Smooth muscle cell (in vitro differentiated cells): ENCODE data around the gene TTR. TPM values are rescaled to one million over a fixed set of nuclear protein-coding genes. Genes with fewer than 3 reads are reported as not detected.
A peak's percentile ranks its signal among the peaks of the same experiment; 100 is the strongest.

Experiments used
- DNase-seq: peaks from one replicate; lab custom pipeline; 2025; ENCODE audit not compliant: unreplicated experiment; lab: John Stamatoyannopoulos, UW
- H2AFZ ChIP-seq: fragments of 200-600 bp; sonication (generic); 2 replicates; pipeline ENCODE4 v1.6.0; 2016; ENCODE audit warnings: antibody characterized with exemption, low read depth, mild to moderate bottlenecking
- H3F3A ChIP-seq: fragments of 200-600 bp; sonication (generic); 2 replicates; pipeline ENCODE4 v1.6.0; 2017; ENCODE audit warnings: antibody characterized with exemption, low read depth
- H3K27ac ChIP-seq: fragments of 200-600 bp; sonication (generic); 2 replicates; pipeline ENCODE4 v1.5.1; 2016; ENCODE audit warnings: low read depth, mild to moderate bottlenecking
- H3K27me3 ChIP-seq: fragments of 200-600 bp; sonication (generic); 2 replicates; pipeline ENCODE4 v1.6.1; 2016; ENCODE audit warnings: low read depth, mild to moderate bottlenecking
- H3K36me3 ChIP-seq: fragments of 200-600 bp; sonication (generic); 2 replicates; pipeline ENCODE4 v1.5.1; 2016; ENCODE audit warnings: low read depth
- H3K4me1 ChIP-seq: fragments of 200-600 bp; sonication (generic); 2 replicates; pipeline ENCODE4 v1.5.1; 2016; ENCODE audit warnings: low read depth
- H3K4me2 ChIP-seq: fragments of 200-600 bp; sonication (generic); 2 replicates; pipeline ENCODE4 v1.6.0; 2016; ENCODE audit warnings: mild to moderate bottlenecking
- H3K4me3 ChIP-seq: fragments of 200-600 bp; sonication (generic); 2 replicates; pipeline ENCODE4 v1.5.1; 2016; ENCODE audit warnings: mild to moderate bottlenecking
- H3K79me2 ChIP-seq: fragments of 200-600 bp; sonication (generic); 2 replicates; pipeline ENCODE4 v1.6.0; 2016; ENCODE audit warnings: low read depth, mild to moderate bottlenecking
- H3K9ac ChIP-seq: fragments of 200-600 bp; sonication (generic); 2 replicates; pipeline ENCODE4 v1.6.0; 2016; ENCODE audit warnings: low read depth
- H3K9me3 ChIP-seq: fragments of 200-600 bp; sonication (generic); replicated peaks from 2 replicates; pipeline ENCODE4 v1.5.1; 2016; ENCODE audit warnings: low read depth
- H4K20me1 ChIP-seq: fragments of 200-600 bp; sonication (generic); 2 replicates; pipeline ENCODE4 v1.6.0; 2016; ENCODE audit warnings: low read depth
- WGBS: methylation state at CpG from one replicate; pipeline ENCODE4 v1.1.7; 2016; ENCODE audit warnings: low lambda C conversion rate; 5-methylcytosine and 5-hydroxymethylcytosine counted together
- polyA plus RNA-seq: library from polyadenylated mRNA; unstranded; fragments of >200 nt; fragmentation: Nextera tagmentation; extraction: Ambion mirVana; gene quantifications from 2 replicates; pipeline ENCODE4 v1.2.1, GENCODE V29; 2016
- total RNA-seq: library from RNA; depleted of rRNA; stranded (reverse); fragments of >200 nt; gene quantifications from 2 replicates; pipeline ENCODE4 v1.2.3, GENCODE V29; 2014
- TF ChIP-seq, protein P1 (sequence below): fragments of 200-600 bp; sonication (generic); IDR thresholded peaks from 2 replicates; pipeline ENCODE4 v1.5.1; 2017; ENCODE audit warnings: borderline replicate concordance, mild to moderate bottlenecking, antibody characterized with exemption; ENCODE audit not compliant: insufficient read depth, poor library complexity, severe bottlenecking

Gene TTR
- total and polyA plus RNA-seq, 2 experiments from 2014 or later = 2.6 TPM; not detected in 1

DNA sequence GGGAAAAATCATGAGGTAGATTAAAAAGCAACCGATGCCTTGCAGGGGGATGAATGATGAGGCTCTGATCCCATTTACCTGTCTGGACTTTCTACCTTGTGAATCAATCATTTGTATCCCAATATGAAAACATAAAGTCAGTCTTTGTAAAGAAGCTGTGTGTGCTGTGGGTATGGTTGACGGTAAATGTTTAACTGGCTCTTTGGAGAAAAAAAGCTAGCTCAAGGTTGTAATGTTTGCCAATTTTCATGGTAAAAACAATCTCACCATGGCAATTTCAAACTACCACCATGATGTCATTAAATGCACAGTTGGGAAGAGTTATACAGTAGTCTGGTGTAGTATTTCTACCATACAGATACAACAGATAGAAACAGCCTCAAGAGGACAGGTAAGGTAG is 14.6 kb downstream of the TTR start:
- Histone ChIP-seq H3F3A (no peaks in the 10 kb centered on the region), H3K4me2 (no peak overlapping the region), H3K27ac (no peak overlapping the region), H4K20me1 (no peaks in the 10 kb centered on the region), H3K36me3 (no peaks in the 10 kb centered on the region), H3K79me2 (no peaks in the 10 kb centered on the region), H3K4me1 (peaks cover 7% of the 10 kb centered on the region), H3K4me3 (no peak overlapping the region), H3K27me3 (no peaks in the 10 kb centered on the region), H3K9me3 (no peaks in the 10 kb centered on the region), H2AFZ (no peak overlapping the region), H3K9ac (no peak overlapping the region)
- no peak for DNase-seq
- TF ChIP-seq, protein P1, sequence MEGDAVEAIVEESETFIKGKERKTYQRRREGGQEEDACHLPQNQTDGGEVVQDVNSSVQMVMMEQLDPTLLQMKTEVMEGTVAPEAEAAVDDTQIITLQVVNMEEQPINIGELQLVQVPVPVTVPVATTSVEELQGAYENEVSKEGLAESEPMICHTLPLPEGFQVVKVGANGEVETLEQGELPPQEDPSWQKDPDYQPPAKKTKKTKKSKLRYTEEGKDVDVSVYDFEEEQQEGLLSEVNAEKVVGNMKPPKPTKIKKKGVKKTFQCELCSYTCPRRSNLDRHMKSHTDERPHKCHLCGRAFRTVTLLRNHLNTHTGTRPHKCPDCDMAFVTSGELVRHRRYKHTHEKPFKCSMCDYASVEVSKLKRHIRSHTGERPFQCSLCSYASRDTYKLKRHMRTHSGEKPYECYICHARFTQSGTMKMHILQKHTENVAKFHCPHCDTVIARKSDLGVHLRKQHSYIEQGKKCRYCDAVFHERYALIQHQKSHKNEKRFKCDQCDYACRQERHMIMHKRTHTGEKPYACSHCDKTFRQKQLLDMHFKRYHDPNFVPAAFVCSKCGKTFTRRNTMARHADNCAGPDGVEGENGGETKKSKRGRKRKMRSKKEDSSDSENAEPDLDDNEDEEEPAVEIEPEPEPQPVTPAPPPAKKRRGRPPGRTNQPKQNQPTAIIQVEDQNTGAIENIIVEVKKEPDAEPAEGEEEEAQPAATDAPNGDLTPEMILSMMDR = no peak
- WGBS = 93% methylated on average over 2 of the region's 2 CpGs

DNA sequence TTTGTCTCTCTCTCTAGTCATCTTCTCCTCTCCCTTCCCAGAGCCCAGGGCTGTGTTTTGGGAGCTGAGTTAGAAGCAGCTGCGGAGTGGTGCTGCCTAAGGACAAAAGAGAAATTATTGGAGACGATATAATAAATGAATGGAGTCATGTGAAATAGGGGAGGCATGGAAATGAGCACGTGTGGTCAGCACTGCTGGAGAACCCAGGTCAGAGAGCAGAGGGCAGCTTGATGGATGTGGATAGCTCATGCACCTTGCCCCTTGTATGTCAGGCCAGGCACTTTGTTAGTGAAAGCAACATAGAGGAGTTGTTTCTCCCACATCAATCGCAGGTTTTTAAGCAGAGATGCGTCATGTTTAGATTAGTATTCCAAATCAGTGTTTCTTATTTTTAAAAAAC is 15.7 kb downstream of the TTR start:
- Histone ChIP-seq H4K20me1 (no peaks in the 10 kb centered on the region), H3K36me3 (no peaks in the 10 kb centered on the region), H3K4me1 (peaks cover 7% of the 10 kb centered on the region), H3K4me3 (no peak overlapping the region), H3K4me2 (no peak overlapping the region), H3K9ac (no peak overlapping the region), H2AFZ (no peak overlapping the region), H3K27ac (no peak overlapping the region), H3K27me3 (no peaks in the 10 kb centered on the region), H3K79me2 (no peaks in the 10 kb centered on the region), H3K9me3 (no peaks in the 10 kb centered on the region), H3F3A (no peaks in the 10 kb centered on the region)
- DNase-seq = no peak
- WGBS = 92% methylated on average over 5 of the region's 5 CpGs
- TF ChIP-seq, protein P1 = no peak

DNA sequence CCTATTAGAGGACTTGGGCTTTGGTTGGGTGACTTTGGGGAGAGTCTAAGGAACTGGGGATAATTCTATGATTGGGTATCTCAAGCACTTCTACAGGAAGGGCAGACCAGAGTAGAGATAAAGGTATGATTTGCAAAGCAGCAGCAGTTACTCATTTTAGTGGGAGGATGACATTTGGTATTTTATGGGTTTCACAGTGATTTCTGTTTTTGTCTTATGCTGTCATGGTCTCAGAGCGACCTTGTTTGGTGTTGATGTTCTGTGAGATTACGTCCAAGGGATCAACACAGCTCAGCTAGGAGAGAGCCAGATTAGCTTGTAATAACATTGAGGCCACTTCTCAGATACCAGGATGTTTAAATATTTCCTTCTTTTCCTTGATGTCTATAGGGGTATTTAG is 18.2 kb downstream of the TTR start:
- Histone ChIP-seq H3K4me3 (no peak overlapping the region), H3K36me3 (no peaks in the 10 kb centered on the region), H3K4me1 (peaks cover 7% of the 10 kb centered on the region), H3K79me2 (no peaks in the 10 kb centered on the region), H3K27me3 (no peaks in the 10 kb centered on the region), H3K27ac (peak overlapping the region; percentile 1), H3K4me2 (peak overlapping the region; percentile 36), H3K9me3 (no peaks in the 10 kb centered on the region), H3F3A (no peaks in the 10 kb centered on the region), H2AFZ (no peak overlapping the region), H4K20me1 (no peaks in the 10 kb centered on the region), H3K9ac (no peak overlapping the region)
- WGBS = 10% methylated on average over 2 of the region's 2 CpGs
- TF ChIP-seq, protein P1 = no peak
- DNase-seq = no peak

- DNase-seq = no peak
- H3K4me3 ChIP-seq = no peak overlapping the region
- H4K20me1 ChIP-seq = no peaks in the 10 kb centered on the region
- H2AFZ ChIP-seq = no peak overlapping the region
- no peak overlapping the region for H3K9ac ChIP-seq
- H3K36me3 ChIP-seq = no peaks in the 10 kb centered on the region
- no peaks in the 10 kb centered on the region for H3K79me2 ChIP-seq
- WGBS = 18% methylated on average over 8 of the region's 8 CpGs
- H3K27me3 ChIP-seq = no peaks in the 10 kb centered on the region
- TF ChIP-seq, protein P1 = peak; percentile 29
- H3K27ac ChIP-seq = peak overlapping the region; percentile 1
- peak overlapping the region; percentile 36 for H3K4me2 ChIP-seq
- H3K9me3 ChIP-seq = no peaks in the 10 kb centered on the region
- H3F3A ChIP-seq = no peaks in the 10 kb centered on the region
- H3K4me1 ChIP-seq = peaks cover 7% of the 10 kb centered on the region
Observed at GRCh38 chr18:31610286-31611205, 18.9 kb downstream of the TTR start.
